Neural cell (in vitro differentiated cells): Measurements from ENCODE around the gene GALNT3. TPM values are rescaled to one million over a fixed set of nuclear protein-coding genes. Genes with fewer than 3 reads are reported as not detected.

Experiments
- H2AFZ ChIP-seq: fragments of 200-600, 300-800 bp; sonication (generic), shearing (Covaris generic); 2 replicates; pipeline ENCODE4 v1.6.0; 2014; ENCODE audit warnings: low read depth, mild to moderate bottlenecking, antibody characterized with exemption, low read length, moderate library complexity
- H3F3A ChIP-seq: fragments of 200-600 bp; shearing (Covaris generic); 2 replicates; pipeline ENCODE4 v1.6.1; 2016; ENCODE audit warnings: mild to moderate bottlenecking, moderate library complexity, mixed read lengths, antibody characterized with exemption, low read length; ENCODE audit not compliant: insufficient read depth, poor library complexity, severe bottlenecking
- H3K27ac ChIP-seq: fragments of 200-600, 300-800 bp; sonication (generic), shearing (Covaris generic); 2 replicates; pipeline ENCODE4 v1.5.1; 2014; ENCODE audit warnings: mild to moderate bottlenecking, low read length, moderate library complexity
- H3K27me3 ChIP-seq: fragments of 300-800, 200-600 bp; sonication (generic), shearing (Covaris generic); 2 replicates; pipeline ENCODE4 v1.6.0; 2014; ENCODE audit warnings: mild to moderate bottlenecking, low read depth, low read length, moderate library complexity; ENCODE audit not compliant: insufficient read depth
- H3K36me3 ChIP-seq: fragments of 300-800, 200-600 bp; sonication (generic), shearing (Covaris generic); 2 replicates; pipeline ENCODE4 v1.5.1; 2014; ENCODE audit warnings: mild to moderate bottlenecking, antibody characterized with exemption, low read length, moderate library complexity; ENCODE audit not compliant: insufficient read depth
- H3K4me2 ChIP-seq: fragments of 300-800, 200-600 bp; sonication (generic), shearing (Covaris generic); 2 replicates; pipeline ENCODE4 v1.6.0; 2014; ENCODE audit warnings: mild to moderate bottlenecking, low read length
- H3K4me3 ChIP-seq: fragments of 300-800, 200-600 bp; sonication (generic), shearing (Covaris generic); 2 replicates; pipeline ENCODE4 v1.5.1; 2014; ENCODE audit warnings: mild to moderate bottlenecking, low read length, moderate library complexity
- H3K79me2 ChIP-seq: fragments of 200-600 bp; shearing (Covaris generic); replicated peaks from 2 replicates; pipeline ENCODE4 v1.6.0; 2014; ENCODE audit warnings: mild to moderate bottlenecking, low read length, moderate library complexity; ENCODE audit not compliant: insufficient read depth
- H3K9ac ChIP-seq: fragments of 300-800, 200-600 bp; sonication (generic), shearing (Covaris generic); 2 replicates; pipeline ENCODE4 v1.6.1; 2016; ENCODE audit warnings: mild to moderate bottlenecking, low read length, mixed read lengths
- H3K9me2 ChIP-seq: fragments of 200-600 bp; shearing (Covaris generic); 2 replicates; pipeline ENCODE4 v1.6.1; 2016; ENCODE audit warnings: mild to moderate bottlenecking, low read length, mixed read lengths; ENCODE audit not compliant: insufficient read depth
- H3K9me3 ChIP-seq: fragments of 200-600, 300-800 bp; sonication (generic), shearing (Covaris generic); 2 replicates; pipeline ENCODE4 v1.6.1; 2016; ENCODE audit warnings: mild to moderate bottlenecking, mixed run types, low read length, moderate library complexity, mixed read lengths
- H4K20me1 ChIP-seq: fragments of 200-600 bp; shearing (Covaris generic); 2 replicates; pipeline ENCODE4 v1.6.1; 2016; ENCODE audit warnings: mild to moderate bottlenecking, mixed run types; ENCODE audit not compliant: insufficient read depth
- EP300 ChIP-seq: fragments of 450-650 bp; conservative IDR thresholded peaks from 2 replicates; pipeline ENCODE4 v1.6.1; 2014; ENCODE audit warnings: antibody characterized with exemption, mild to moderate bottlenecking, moderate library complexity; ENCODE audit not compliant: poor library complexity, severe bottlenecking
- EZH2 ChIP-seq: fragments of 200-600, 300-800 bp; shearing (Covaris generic), sonication (generic); IDR thresholded peaks from 2 replicates; pipeline ENCODE4 v1.6.1; 2014; ENCODE audit warnings: antibody characterized with exemption, low read length, borderline replicate concordance, mild to moderate bottlenecking; ENCODE audit not compliant: insufficient read depth, poor library complexity, severe bottlenecking
- MXI1 ChIP-seq: fragments of 450-650 bp; conservative IDR thresholded peaks from 2 replicates; pipeline ENCODE4 v1.6.1; 2014; ENCODE audit warnings: antibody characterized with exemption, mild to moderate bottlenecking; ENCODE audit not compliant: poor library complexity, severe bottlenecking
- POLR2AphosphoS5 ChIP-seq: IDR thresholded peaks from 2 replicates; pipeline ENCODE4 v1.6.1; 2012
- RAD21 ChIP-seq: fragments of 450-650 bp; conservative IDR thresholded peaks from 2 replicates; pipeline ENCODE4 v1.6.1; 2014; ENCODE audit warnings: antibody characterized with exemption, mild to moderate bottlenecking, moderate library complexity
- SMC3 ChIP-seq: fragments of 450-650 bp; conservative IDR thresholded peaks from 2 replicates; pipeline ENCODE4 v1.6.1; 2014; ENCODE audit warnings: antibody characterized with exemption, mild to moderate bottlenecking, moderate library complexity; ENCODE audit not compliant: poor library complexity
- TAF1 ChIP-seq: IDR thresholded peaks from 2 replicates; pipeline ENCODE4 v1.6.1; 2012; ENCODE audit warnings: low read depth
- polyA plus RNA-seq: library from polyadenylated mRNA; depleted of rRNA; stranded (reverse); fragments of >200 nt; gene quantifications from 2 replicates; pipeline ENCODE4 v1.2.3, GENCODE V29; 2014
- TF ChIP-seq, protein P1 (sequence below): IDR thresholded peaks from 2 replicates; pipeline ENCODE4 v1.6.1; 2012; ENCODE audit warnings: borderline replicate concordance
- TF ChIP-seq, protein P2 (sequence below): fragments of 450-650 bp; IDR thresholded peaks from 2 replicates; pipeline ENCODE4 v1.5.1; 2014; ENCODE audit warnings: antibody characterized with exemption, mild to moderate bottlenecking, moderate library complexity; ENCODE audit not compliant: poor library complexity, severe bottlenecking

GALNT3 gene
- polyA plus RNA-seq, 1 donor from 2014 or later: 3.7 TPM

DNA sequence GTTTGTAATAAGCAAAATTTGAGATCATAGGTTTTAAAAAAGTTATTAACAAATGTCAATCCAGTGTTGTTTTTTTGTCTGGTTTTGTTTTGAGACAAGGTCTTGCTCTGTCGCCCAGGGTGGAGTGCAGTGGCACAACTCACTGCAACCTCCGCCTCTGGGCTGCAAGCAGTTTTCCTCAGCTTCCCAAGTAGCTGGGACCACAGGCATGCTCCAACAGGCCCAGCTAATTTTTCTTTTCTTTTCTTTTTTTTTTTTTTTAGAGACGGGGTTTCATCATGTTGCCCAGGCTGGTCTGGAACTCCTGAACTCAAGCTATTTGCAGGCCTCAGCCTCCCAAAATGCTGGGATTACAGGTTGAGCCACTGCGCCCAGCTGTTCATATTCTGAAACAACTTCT lies 31.3 kb downstream of the GALNT3 start:
- H3K36me3 ChIP-seq: no peaks in the 10 kb centered on the region
- no peak for TF ChIP-seq EZH2
- TF ChIP-seq, protein P1, sequence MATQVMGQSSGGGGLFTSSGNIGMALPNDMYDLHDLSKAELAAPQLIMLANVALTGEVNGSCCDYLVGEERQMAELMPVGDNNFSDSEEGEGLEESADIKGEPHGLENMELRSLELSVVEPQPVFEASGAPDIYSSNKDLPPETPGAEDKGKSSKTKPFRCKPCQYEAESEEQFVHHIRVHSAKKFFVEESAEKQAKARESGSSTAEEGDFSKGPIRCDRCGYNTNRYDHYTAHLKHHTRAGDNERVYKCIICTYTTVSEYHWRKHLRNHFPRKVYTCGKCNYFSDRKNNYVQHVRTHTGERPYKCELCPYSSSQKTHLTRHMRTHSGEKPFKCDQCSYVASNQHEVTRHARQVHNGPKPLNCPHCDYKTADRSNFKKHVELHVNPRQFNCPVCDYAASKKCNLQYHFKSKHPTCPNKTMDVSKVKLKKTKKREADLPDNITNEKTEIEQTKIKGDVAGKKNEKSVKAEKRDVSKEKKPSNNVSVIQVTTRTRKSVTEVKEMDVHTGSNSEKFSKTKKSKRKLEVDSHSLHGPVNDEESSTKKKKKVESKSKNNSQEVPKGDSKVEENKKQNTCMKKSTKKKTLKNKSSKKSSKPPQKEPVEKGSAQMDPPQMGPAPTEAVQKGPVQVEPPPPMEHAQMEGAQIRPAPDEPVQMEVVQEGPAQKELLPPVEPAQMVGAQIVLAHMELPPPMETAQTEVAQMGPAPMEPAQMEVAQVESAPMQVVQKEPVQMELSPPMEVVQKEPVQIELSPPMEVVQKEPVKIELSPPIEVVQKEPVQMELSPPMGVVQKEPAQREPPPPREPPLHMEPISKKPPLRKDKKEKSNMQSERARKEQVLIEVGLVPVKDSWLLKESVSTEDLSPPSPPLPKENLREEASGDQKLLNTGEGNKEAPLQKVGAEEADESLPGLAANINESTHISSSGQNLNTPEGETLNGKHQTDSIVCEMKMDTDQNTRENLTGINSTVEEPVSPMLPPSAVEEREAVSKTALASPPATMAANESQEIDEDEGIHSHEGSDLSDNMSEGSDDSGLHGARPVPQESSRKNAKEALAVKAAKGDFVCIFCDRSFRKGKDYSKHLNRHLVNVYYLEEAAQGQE: no peak
- TF ChIP-seq EP300: no peak
- TF ChIP-seq MXI1: no peak
- no peak for TF ChIP-seq SMC3
- TF ChIP-seq, protein P2, sequence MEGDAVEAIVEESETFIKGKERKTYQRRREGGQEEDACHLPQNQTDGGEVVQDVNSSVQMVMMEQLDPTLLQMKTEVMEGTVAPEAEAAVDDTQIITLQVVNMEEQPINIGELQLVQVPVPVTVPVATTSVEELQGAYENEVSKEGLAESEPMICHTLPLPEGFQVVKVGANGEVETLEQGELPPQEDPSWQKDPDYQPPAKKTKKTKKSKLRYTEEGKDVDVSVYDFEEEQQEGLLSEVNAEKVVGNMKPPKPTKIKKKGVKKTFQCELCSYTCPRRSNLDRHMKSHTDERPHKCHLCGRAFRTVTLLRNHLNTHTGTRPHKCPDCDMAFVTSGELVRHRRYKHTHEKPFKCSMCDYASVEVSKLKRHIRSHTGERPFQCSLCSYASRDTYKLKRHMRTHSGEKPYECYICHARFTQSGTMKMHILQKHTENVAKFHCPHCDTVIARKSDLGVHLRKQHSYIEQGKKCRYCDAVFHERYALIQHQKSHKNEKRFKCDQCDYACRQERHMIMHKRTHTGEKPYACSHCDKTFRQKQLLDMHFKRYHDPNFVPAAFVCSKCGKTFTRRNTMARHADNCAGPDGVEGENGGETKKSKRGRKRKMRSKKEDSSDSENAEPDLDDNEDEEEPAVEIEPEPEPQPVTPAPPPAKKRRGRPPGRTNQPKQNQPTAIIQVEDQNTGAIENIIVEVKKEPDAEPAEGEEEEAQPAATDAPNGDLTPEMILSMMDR: no peak
- TF ChIP-seq TAF1: no peak
- no peak for TF ChIP-seq POLR2AphosphoS5
- no peak for TF ChIP-seq RAD21
- no peaks in the 10 kb centered on the region for H4K20me1 ChIP-seq
- H3K9me2 ChIP-seq: no peaks in the 10 kb centered on the region
- H3K4me3 ChIP-seq: no peak overlapping the region
- no peaks in the 10 kb centered on the region for H3K79me2 ChIP-seq
- no peak overlapping the region for H3K4me2 ChIP-seq
- no peaks in the 10 kb centered on the region for H3F3A ChIP-seq
- no peaks in the 10 kb centered on the region for H3K27me3 ChIP-seq
- no peak overlapping the region for H2AFZ ChIP-seq
- H3K9me3 ChIP-seq: no peaks in the 10 kb centered on the region
- no peak overlapping the region for H3K9ac ChIP-seq
- no peak overlapping the region for H3K27ac ChIP-seq

DNA sequence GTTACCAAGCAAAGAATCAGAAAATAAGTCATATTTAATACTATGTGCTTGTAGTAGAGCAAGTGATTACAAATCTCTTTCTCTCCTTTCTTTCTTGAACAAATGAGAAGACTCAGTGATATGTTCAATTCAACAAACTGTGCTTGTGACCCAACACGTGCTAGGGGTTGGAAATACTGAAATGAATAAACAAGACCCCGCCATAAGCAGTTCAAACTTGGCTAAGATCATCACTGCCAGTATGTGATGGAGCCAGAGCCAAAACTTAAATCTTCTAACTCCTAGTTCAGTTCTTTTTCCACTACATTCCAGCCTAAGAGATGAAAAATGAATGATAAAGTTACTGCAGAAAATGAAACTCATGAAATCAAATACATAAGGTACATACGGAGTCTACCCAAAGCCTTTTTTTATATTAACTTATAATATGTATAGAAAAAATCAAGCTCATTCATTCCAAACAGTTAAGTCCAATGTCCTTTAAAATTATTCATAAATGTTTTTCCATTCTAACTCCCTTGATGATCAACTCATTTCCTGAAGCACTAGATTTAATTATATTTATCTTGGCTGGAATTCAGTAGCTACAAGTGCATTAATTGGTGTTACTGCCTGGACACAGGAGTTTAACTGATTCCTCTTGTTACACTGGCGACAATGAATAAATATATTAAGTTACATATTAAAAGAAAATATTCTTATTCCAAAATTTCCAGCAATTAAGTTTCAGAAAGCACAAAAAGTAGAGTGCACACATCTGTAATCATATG lies 36.0 kb downstream of the GALNT3 start:
- Histone ChIP-seq H3K9ac (no peak overlapping the region), H3K79me2 (no peaks in the 10 kb centered on the region), H3K36me3 (no peaks in the 10 kb centered on the region), H3K27me3 (no peaks in the 10 kb centered on the region), H3K27ac (no peak overlapping the region), H4K20me1 (no peaks in the 10 kb centered on the region), H3K4me2 (no peak overlapping the region), H3F3A (no peaks in the 10 kb centered on the region), H2AFZ (no peak overlapping the region), H3K9me2 (no peaks in the 10 kb centered on the region), H3K4me3 (no peak overlapping the region), H3K9me3 (no peaks in the 10 kb centered on the region)
- TF ChIP-seq, protein P1: no peak
- TF ChIP-seq RAD21 (no peak), SMC3 (no peak), POLR2AphosphoS5 (no peak), EZH2 (no peak), EP300 (no peak), MXI1 (no peak), TAF1 (no peak)
- TF ChIP-seq, protein P2: no peak
